GM13977 (cell line): ENCODE measurements around the gene GRIN2A.

Source experiments
- DNase-seq: peaks from one replicate; pipeline ENCODE4 v3.0.0; 2012; ENCODE audit warnings: low spot score
- CTCF ChIP-seq: IDR thresholded peaks from 2 replicates; pipeline ENCODE4 v1.5.1; 2012; ENCODE audit warnings: mild to moderate bottlenecking, control low read depth; ENCODE audit not compliant: insufficient read depth; ENCODE audit errors: extremely low read depth, missing control alignments
- in situ Hi-C: fragments of 300-500 bp; cut with MboI; formaldehyde crosslinking; loops from one replicate; pipeline ENCODE4 v1.12.0; 2022; ENCODE audit warnings: low sequenced_read_pairs, low pct_unique_long_range_greater_than_20kb, mixed read lengths, inconsistent platforms; ENCODE audit not compliant: unreplicated experiment

GRIN2A gene

GRCh38 chr16:10189861-10190390 is 7.7 kb upstream of the GRIN2A start:
- in situ Hi-C loops = no loop called here
- no peak for DNase-seq
- TF ChIP-seq CTCF = no peak

GRCh38 chr16:10188236-10188635 is 6.0 kb upstream of the GRIN2A start:
- no peak for TF ChIP-seq CTCF
- in situ Hi-C loops = no loop called here
- DNase-seq = no peak

GRCh38 chr16:10181196-10182162 is 749 bp downstream of the GRIN2A start:
- DNase-seq = peak; percentile 88
- in situ Hi-C loops = no loop called here
- peak; percentile 92 for TF ChIP-seq CTCF

- peak; percentile 75 for DNase-seq
- in situ Hi-C loops = no loop called here
Observed at GRCh38 chr16:10180771-10181163, 1.5 kb downstream of the GRIN2A start.

GRCh38 chr16:10180042-10180770 is 2.0 kb downstream of the GRIN2A start:
- peak; percentile 32 for DNase-seq
- TF ChIP-seq CTCF = no peak
- in situ Hi-C loops = no loop called here

More at GRCh38 chr16:10180771-10181163, 1.5 kb downstream of the GRIN2A start:
- peak; percentile 52 for TF ChIP-seq CTCF

- in situ Hi-C loops = no loop called here
Observed at GRCh38 chr16:10178526-10178925, 3.7 kb downstream of the GRIN2A start.

More at GRCh38 chr16:10178526-10178925, 3.7 kb downstream of the GRIN2A start:
- no peak for TF ChIP-seq CTCF
- no peak for DNase-seq
